Measurements from ENCODE around the gene MYBL2.
A peak's percentile ranks its signal among the peaks of the same experiment; 100 is the strongest.
"Not testable (repeated sequence)": the region's sequence is repeated elsewhere in the genome, so short reads cannot be mapped to it uniquely, and the experiment has no call there.

Gene MYBL2

DNA sequence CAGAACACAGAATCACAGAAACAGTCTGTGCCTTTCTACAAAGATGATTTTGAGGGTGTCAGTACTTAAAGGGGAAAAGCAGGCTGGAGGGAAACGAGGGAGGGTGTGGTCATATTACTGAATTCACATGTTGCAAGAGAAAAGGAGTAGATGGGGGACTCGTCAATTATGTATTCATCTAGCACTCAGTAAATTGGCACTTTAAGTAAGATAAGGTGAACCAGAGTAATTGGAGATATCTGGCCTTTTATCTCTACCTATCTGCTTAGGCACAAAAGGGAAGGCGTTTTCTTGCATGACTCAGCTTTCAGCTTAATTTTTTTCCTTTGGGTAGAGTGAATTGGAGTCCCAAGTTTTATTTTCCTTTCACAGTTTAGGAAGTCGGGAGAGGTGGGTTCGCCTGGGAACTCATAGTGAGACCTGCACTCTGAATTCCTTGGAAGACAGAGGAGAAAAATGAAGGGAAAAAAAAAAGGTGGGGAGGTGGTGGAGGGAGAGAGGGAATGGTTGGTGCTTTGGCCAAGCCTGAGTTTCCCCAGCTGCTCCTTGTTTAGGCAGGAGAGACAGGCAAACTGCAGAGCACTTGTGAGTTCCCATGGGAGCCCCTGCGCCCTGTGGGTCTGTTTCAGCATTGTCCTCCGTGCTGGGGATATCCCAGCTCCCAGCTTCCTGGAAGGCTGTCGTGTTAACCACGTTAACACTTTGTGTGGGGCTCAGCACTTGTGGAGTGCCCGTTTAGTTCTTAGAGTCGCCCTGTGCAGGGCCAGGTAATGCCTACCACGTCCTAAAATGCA, 79.6 kb downstream of the MYBL2 start:
- no peak for DNase-seq (ENCODE audit: low read depth, low spot score)
- H3K27ac ChIP-seq: no peak overlapping the region

GRCh38 chr20:43748274-43748673, 81.4 kb downstream of the MYBL2 start:
- no peak overlapping the region for H3K27ac ChIP-seq
- DNase-seq (ENCODE audit: low read depth, low spot score): no peak

DNA sequence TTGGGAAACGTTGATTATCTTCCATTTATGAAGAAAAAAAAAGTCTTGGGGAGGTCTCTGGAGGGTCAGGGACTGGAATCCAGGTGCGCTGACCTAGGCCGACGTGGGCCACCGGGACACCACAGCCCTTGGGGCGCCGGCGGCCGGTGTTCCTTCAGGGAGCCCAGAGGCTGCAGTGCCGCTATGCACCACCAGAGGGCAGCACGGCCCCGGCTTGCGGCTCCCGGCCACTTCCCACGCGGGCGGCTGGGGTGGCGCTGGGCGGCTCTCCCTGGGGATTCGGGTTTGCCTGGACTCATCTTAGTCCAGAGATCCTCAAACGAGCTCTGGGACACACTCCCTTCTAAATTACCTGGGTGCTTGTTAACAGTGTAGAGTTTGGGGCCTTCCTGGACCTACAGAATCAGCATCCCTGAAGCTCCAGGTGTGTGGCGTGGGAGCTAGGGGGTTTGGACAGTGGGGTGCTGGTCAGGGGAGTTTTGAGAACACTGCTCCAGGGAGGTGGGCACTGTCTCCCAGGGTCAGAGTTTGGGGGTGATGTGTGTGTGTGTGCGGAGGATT, 82.9 kb downstream of the MYBL2 start:
- no peak overlapping the region for H3K27ac ChIP-seq
- no peak for DNase-seq (ENCODE audit: low read depth, low spot score)

DNA sequence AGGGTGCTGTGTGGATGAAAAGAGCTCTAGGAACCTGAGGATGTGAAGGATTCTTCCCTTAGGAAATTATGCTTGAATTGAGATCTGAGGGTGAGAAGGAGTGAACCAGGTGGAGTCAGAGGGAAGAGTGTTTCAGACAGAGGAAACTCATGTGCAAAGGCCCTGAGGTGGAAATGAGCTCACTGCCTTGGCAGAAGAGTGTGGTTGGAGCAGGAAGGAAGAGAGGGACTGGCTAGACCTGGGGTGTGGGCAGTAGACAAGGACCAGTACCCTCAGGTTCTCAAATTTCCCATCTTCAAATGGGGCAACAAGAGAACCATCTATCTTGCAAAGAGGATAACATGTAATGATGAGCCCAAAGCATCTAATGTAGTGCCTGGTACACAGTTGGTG, 83.9 kb downstream of the MYBL2 start:
- H3K27ac ChIP-seq: peak overlapping the region; percentile 2
- DNase-seq (ENCODE audit: low read depth, low spot score): no peak

GRCh38 chr20:43751167-43752050, 84.5 kb downstream of the MYBL2 start:
- H3K27ac ChIP-seq: peak overlapping the region; percentile 2
- DNase-seq (ENCODE audit: low read depth, low spot score): peak; percentile 37

GRCh38 chr20:43752051-43752360, 85.1 kb downstream of the MYBL2 start:
- H3K27ac ChIP-seq: no peak overlapping the region
- DNase-seq (ENCODE audit: low read depth, low spot score): no peak

DNA sequence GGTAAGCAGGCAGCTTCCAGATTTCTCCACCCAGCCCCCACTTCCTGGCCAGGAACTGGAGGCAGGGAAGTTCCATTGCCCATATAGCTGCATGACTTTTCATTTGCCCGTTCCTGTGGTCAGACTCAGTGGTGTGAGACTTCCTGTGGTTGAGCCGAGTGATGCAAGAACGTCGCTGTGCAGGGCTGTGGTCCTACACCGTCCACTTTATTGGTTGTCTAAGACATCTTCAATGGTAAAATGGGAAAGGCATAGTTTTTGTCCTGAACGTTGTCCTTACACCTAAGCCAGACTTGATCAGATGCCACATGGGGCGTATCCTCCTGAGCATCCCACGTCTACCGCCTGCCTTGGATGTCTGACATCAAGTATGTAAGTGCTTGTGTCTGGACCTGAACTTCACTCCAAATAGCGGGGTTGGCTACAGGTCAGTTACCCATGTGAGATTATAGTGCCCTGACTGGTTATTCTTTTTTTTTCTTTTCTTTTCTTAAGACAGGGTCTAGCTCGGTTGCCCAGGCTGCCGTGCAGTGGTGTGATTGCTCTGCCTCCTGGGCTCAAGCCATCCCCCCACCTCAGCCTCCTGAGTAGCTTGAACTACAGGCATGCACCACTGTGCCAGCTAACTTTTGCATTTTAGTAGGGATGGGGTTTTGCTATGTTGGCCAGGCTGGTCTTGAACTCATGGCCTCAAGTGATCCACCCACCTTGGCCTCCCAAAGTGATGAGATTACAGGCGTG, 85.8 kb downstream of the MYBL2 start:
- DNase-seq (ENCODE audit: low read depth, low spot score): no peak
- no peak overlapping the region for H3K27ac ChIP-seq

DNA sequence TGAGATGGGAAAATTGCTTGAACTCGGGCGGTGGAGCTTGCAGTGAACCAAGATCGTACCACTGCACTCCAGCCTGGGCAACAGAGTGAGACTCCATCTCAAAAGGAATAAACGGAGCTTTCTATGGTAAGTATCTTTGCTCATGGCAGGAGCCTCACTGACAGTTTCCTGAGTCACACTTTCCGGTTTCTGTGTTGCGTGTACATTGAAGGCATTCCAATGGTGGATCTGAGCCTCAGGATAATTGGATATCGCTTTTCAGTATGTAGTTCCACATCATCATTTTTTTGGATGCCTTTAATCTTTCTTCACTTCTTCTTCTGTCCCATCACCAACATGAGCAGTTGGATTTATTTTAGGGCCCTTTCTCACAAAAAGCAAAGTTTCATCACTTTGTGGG, 88.5 kb downstream of the MYBL2 start:
- no peak for DNase-seq (ENCODE audit: low read depth, low spot score)
- no peak overlapping the region for H3K27ac ChIP-seq

- no peak for DNase-seq (ENCODE audit: low read depth, low spot score)
- H3K27ac ChIP-seq: no peak overlapping the region
These were observed 88.9 kb downstream of the MYBL2 start for GRCh38 chr20:43755851-43756250.

- not testable (repeated sequence) for H3K27ac ChIP-seq; DNase-seq (ENCODE audit: low read depth, low spot score)
These were observed 91.0 kb downstream of the MYBL2 start for GRCh38 chr20:43757888-43758287.

GRCh38 chr20:43761386-43762340, 94.7 kb downstream of the MYBL2 start:
- no peak for DNase-seq (ENCODE audit: low read depth, low spot score)
- H3K27ac ChIP-seq: no peak overlapping the region

GRCh38 chr20:43762911-43763310, 96.0 kb downstream of the MYBL2 start:
- H3K27ac ChIP-seq: no peak overlapping the region
- no peak for DNase-seq (ENCODE audit: low read depth, low spot score)

DNA sequence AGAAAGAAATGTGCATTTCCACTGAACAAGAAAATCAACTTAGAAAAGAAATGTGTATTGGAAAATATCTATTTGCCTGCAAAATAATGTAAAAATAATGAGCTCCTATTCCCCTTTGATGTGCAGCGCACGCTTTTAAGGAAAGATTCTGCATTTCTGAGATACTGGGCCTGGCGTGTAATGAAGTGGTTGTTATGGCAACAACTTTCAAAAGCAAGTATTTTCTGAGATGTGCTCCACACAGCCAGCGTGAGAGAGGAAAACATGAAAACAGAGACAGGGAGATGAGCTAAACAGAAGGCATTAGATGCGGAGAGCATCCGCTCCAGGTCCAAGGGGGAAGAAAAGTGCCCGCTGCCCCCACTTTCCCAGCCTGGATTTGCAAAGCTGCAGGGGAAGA, 99.0 kb downstream of the MYBL2 start:
- no peak overlapping the region for H3K27ac ChIP-seq
- DNase-seq (ENCODE audit: low read depth, low spot score): no peak
